HCT116 (cell line): ENCODE results near the gene ZNF276.

Experiments used
- EZH2phosphoT487 ChIP-seq: fragments of 200-600 bp; IDR thresholded peaks from 2 replicates; pipeline ENCODE4 v1.6.1; 2018; ENCODE audit warnings: antibody characterized with exemption, borderline replicate concordance
- TF ChIP-seq, protein P1 (sequence below): IDR thresholded peaks from 2 replicates; pipeline ENCODE4 v1.6.1; 2012; ENCODE audit warnings: low read depth

DNA sequence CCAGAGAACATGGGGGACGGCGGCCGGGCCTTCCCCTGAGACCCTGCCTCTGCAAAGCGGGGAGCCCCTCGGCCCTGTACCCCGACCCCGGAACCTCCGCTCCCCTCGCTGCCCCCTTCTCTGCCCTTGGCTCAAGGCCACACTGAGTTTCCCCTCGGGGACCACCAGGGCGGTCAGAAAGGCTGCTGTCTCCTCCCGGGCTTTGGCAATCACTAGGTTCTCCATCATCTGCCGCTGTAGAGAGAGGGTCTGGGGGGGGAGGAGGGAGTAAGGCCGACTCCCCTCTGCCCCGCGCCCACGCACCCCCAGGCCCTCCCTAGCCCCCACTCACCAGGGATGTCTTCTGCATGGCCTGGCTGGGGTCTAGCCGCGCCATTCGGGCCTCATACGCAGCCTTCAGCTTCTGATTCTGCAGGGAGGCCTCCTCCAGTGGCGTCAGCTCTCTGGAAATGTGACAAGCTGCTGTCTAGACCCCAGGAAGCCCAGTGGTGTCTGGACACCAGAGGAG, 9.0 kb upstream of the ZNF276 start:
- TF ChIP-seq, protein P1, sequence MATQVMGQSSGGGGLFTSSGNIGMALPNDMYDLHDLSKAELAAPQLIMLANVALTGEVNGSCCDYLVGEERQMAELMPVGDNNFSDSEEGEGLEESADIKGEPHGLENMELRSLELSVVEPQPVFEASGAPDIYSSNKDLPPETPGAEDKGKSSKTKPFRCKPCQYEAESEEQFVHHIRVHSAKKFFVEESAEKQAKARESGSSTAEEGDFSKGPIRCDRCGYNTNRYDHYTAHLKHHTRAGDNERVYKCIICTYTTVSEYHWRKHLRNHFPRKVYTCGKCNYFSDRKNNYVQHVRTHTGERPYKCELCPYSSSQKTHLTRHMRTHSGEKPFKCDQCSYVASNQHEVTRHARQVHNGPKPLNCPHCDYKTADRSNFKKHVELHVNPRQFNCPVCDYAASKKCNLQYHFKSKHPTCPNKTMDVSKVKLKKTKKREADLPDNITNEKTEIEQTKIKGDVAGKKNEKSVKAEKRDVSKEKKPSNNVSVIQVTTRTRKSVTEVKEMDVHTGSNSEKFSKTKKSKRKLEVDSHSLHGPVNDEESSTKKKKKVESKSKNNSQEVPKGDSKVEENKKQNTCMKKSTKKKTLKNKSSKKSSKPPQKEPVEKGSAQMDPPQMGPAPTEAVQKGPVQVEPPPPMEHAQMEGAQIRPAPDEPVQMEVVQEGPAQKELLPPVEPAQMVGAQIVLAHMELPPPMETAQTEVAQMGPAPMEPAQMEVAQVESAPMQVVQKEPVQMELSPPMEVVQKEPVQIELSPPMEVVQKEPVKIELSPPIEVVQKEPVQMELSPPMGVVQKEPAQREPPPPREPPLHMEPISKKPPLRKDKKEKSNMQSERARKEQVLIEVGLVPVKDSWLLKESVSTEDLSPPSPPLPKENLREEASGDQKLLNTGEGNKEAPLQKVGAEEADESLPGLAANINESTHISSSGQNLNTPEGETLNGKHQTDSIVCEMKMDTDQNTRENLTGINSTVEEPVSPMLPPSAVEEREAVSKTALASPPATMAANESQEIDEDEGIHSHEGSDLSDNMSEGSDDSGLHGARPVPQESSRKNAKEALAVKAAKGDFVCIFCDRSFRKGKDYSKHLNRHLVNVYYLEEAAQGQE: no peak
- no peak for TF ChIP-seq EZH2phosphoT487
